ENCODE data around the gene TECPR2.

The TECPR2 gene

DNA sequence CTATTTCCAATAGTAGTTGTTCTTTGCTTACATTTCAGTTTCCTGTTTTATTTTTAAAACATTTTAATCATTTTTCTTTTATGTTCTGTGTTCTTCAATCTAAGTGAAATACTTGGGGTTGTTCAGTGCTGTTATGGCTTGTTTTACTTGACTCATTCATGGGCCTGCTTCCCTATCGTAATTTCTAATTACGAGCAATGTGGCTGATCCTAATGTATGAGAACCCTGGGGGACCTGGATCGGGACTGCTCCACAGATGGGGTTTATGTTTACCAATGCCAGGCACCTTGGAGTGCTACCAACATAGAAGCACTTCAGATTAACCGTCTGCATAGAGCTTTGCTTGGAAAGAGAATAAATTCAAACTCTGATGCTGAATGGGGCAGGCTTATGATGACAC lies 29.8 kb downstream of the TECPR2 start:
- H3K27ac ChIP-seq = no peak overlapping the region

DNA sequence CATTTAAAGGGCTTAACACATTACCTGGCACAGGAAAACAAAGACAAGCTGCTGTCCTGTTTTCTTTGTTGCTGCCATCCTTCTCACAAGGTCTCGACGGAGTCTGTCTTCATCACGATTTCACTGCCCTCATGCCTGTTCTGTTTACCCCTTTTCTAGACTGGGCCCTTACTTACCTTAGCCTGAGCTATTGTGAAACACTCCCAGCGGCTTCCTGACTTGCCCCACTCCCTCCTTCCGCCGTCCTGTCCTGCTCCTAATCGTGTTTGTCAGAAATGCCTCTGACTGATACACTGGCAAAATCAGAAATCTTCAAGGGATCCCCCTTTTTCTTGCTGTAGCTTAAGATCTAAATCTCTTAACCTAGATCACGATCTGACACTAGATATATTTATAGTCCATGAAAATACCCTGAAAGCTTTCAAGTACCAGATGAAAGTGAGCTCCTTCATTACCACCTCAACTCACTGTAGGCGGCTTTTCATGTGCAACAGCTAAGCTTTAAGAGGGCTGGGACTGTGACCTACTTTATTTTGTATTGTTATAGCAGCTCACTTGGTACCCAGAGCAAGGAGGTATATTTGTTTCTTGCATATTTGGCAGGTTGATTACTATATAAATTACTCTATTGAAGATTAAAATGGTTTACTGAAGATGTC lies 32.1 kb downstream of the TECPR2 start:
- DNase-seq (ENCODE audit: low spot score) = no peak
- TF ChIP-seq, protein P1, sequence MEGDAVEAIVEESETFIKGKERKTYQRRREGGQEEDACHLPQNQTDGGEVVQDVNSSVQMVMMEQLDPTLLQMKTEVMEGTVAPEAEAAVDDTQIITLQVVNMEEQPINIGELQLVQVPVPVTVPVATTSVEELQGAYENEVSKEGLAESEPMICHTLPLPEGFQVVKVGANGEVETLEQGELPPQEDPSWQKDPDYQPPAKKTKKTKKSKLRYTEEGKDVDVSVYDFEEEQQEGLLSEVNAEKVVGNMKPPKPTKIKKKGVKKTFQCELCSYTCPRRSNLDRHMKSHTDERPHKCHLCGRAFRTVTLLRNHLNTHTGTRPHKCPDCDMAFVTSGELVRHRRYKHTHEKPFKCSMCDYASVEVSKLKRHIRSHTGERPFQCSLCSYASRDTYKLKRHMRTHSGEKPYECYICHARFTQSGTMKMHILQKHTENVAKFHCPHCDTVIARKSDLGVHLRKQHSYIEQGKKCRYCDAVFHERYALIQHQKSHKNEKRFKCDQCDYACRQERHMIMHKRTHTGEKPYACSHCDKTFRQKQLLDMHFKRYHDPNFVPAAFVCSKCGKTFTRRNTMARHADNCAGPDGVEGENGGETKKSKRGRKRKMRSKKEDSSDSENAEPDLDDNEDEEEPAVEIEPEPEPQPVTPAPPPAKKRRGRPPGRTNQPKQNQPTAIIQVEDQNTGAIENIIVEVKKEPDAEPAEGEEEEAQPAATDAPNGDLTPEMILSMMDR (IDR thresholded peaks at IDR 0.05) = no peak
- Histone ChIP-seq H3K4me3 (no peak overlapping the region), H3K27ac (no peak overlapping the region)

More for the DNA sequence above, 29.8 kb downstream of the TECPR2 start:
- no peak for DNase-seq (ENCODE audit: low spot score)
- TF ChIP-seq, protein P1 (IDR thresholded peaks at IDR 0.05) = no peak
- H3K4me3 ChIP-seq = no peak overlapping the region

DNA sequence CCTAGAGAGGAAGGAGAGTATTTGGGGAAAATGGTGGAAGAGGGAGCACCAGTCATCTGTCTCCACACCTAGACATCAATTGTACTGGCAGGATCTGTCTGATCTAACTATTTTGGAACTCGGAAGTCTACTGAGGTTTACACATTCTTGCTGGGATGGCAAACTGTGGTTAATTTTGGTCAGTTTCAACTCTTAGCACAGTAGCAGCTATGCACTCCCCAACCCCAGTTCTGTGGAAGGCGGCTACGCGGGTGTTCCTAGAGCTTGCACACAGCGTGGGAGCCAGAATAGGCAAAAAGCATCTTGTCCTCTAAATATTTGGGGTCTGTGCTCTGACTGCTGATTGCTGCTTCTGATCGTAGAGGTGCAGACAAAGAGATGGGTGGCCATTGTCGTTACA lies 33.8 kb downstream of the TECPR2 start:
- TF ChIP-seq, protein P1 (IDR thresholded peaks at IDR 0.05) = no peak
- no peak for DNase-seq (ENCODE audit: low spot score)
- H3K4me3 ChIP-seq = no peak overlapping the region
- H3K27ac ChIP-seq = no peak overlapping the region

DNA sequence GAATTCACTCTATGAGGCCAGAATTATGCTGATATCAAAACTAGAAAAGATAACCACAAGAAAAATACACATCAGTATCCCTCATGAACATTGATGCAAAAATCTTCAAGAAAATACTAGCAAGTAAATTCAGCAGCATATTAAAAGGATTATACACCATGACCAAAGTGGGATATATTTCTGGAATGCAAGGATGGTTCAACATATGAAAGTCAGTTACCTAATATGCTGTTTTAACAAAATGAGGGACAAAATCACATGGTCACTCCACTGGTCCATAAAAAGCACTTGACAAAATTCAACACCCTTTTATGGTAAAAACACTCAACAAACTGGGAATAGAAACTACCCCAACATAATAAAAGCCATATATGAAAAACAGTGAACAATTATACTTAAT lies 40.3 kb downstream of the TECPR2 start:
- TF ChIP-seq, protein P1 (IDR thresholded peaks at IDR 0.05) = no peak
- no peak for DNase-seq (ENCODE audit: low spot score)
- no peak overlapping the region for H3K27ac ChIP-seq
- H3K4me3 ChIP-seq = no peak overlapping the region

DNA sequence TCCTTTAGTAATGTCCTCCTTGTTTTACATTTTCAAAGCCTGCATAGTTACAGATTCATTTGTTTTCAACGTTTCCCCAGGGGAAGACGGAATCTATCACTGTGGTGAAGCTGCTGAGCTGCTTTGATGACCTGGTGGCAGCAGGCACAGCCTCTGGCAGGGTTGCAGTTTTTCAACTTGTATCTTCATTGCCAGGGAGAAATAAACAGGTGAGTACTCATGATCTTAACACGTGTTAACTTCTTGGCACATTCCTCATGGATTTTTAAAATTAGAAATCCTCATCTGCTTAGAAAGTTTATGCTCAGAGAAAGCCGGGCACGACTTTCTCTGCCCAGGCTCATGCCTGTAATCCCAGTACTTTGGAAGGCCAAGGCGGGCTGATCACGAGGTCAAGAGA lies 44.5 kb downstream of the TECPR2 start:
- Histone ChIP-seq H3K4me3 (no peak overlapping the region), H3K27ac (peak overlapping the region; percentile 57 to 76)
- TF ChIP-seq, protein P1 (IDR thresholded peaks at IDR 0.05) = no peak
- no peak for DNase-seq (ENCODE audit: low spot score)

DNA sequence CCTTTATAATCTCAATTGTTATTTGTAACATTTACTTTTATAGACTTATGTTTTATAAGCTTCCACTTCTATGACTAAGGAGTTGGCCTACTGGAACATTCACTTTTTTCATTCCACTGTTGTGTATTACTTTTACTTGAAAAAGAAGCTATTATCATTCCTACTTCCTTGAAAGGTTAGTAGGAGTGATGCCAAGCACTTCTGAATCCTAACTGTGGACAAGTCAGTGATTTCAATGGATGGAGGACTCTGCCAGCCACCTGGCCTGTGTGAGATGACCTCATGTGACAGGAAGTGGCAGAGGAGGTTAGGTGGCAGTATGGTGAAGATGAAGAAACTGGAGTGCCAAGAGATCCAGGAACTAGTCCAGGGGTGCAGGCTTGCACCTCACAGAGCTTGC lies 46.0 kb downstream of the TECPR2 start:
- DNase-seq (ENCODE audit: low spot score) = no peak
- TF ChIP-seq, protein P1 (IDR thresholded peaks at IDR 0.05) = no peak
- H3K4me3 ChIP-seq = no peak overlapping the region
- peak overlapping the region; percentile 57 to 76 for H3K27ac ChIP-seq

DNA sequence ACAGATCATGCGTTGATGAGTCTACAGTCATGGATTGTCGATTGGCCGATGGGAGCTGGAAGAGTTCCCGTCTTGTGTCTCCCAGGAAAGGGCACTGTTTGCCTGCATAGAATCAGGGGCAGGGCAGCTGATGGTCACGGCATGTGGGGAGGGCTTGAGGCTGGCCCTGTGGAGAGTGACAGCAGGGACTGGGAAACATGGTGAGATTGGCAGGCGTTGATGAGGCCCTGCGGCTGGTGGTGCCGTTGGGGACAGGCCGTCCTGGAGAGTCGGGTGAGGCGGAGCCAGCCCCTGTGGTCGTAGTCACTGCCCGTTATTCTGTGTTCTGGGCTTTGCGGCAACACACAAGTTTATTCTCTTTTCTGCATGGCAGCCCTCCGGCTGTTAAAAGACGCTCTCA lies 52.9 kb downstream of the TECPR2 start:
- DNase-seq (ENCODE audit: low spot score) = no peak
- no peak overlapping the region for H3K27ac ChIP-seq
- TF ChIP-seq, protein P1 (IDR thresholded peaks at IDR 0.05) = no peak
- no peak overlapping the region for H3K4me3 ChIP-seq

Measured in coronary artery (tissue), 2 donors.